ENCODE data around the gene P4HB. TPM values are rescaled to one million over a fixed set of nuclear protein-coding genes. Genes with fewer than 3 reads are reported as not detected.
A peak's percentile ranks its signal among the peaks of the same experiment; 100 is the strongest.

The P4HB gene
- total and polyA plus RNA-seq, 10 of the 15 experiments (the other 5 are each of a cell fraction or from before 2014, with no cell fraction given), result 4.7 to 549 (median 361) TPM

- TF ChIP-seq POLR2A (IDR thresholded peaks at IDR 0.05; ENCODE audit: low read depth, low read length), result peak; percentile 30; the same call in 1 of the 2 replicates
- peak; percentile 36; the same call in 1 of the 2 replicates for TF ChIP-seq POLR2AphosphoS5 (IDR thresholded peaks at IDR 0.05; ENCODE audit: low read length)
- TF ChIP-seq SREBF2 (IDR thresholded peaks at IDR 0.05; ENCODE audit: low read length), result no peak
- no peaks in the 10 kb centered on the region for H4K20me1 ChIP-seq (ENCODE audit: control insufficient read depth, insufficient read depth)
- BruUV-seq (replicated peaks), result no TSS peak
- peaks cover 43 to 46% of the 10 kb centered on the region in 2 experiments for H3K36me3 ChIP-seq (ENCODE audit: control insufficient read depth in 2 of 2, insufficient read depth in 2 of 2, low read length in 1 of 2)
- no peak overlapping the region for H3K4me3 ChIP-seq
- H3K27ac ChIP-seq (ENCODE audit: control insufficient read depth, insufficient read depth), result no peak overlapping the region
- in situ Hi-C loops (cut with MboI) (no loop called here), intact Hi-C loops (cut with micrococcal nuclease; ENCODE audit: unreplicated experiment) (no loop called here)
- no peaks in the 10 kb centered on the region for H3K4me1 ChIP-seq (ENCODE audit: control insufficient read depth, insufficient read depth, low read length)
- 97% methylated on average over 12 of the region's 12 CpGs for WGBS (ENCODE audit: insufficient coverage, insufficient replicate concordance, low lambda C conversion rate, missing lambda C conversion rate)
- no peaks in the 10 kb centered on the region for H3K27me3 ChIP-seq (replicated peaks in 1 of 2; ENCODE audit: control insufficient read depth in 2 of 2, insufficient read depth in 2 of 2, low read length in 1 of 2)
- DNase-seq (ENCODE audit: low read depth, low spot score) (no peak), ATAC-seq (no peak), FAIRE-seq (no peak)
- H3K9ac ChIP-seq (ENCODE audit: control insufficient read depth, insufficient read depth, low read length), result no peak overlapping the region
- no peak overlapping the region for H2AFZ ChIP-seq (ENCODE audit: control insufficient read depth, low read depth, low read length)
- no peak overlapping the region for H3K4me2 ChIP-seq (ENCODE audit: control insufficient read depth, insufficient read depth)
- no peaks in the 10 kb centered on the region for H3K9me3 ChIP-seq (replicated peaks; ENCODE audit: control insufficient read depth, insufficient read depth, low read length)
- RAD21 ChIA-PET (ENCODE audit: unreplicated experiment), result no interaction called here
- H3K79me2 ChIP-seq (ENCODE audit: control insufficient read depth, insufficient read depth, low read length), result no peaks in the 10 kb centered on the region; the same call in 1 of the 2 replicates
- CTCF ChIA-PET, result interaction anchor here (1.8 kb wide), 1 partner anchor 169 kb away, joined by 3 read pairs; no protein-coding TSS in a partner anchor
- POLR2A ChIA-PET, result no interaction called here
- SMC1A ChIA-PET (ENCODE audit: uncharacterized antibody, unreplicated experiment), result no interaction called here
Observed at GRCh38 chr17:81849457-81849856, 10.9 kb downstream of the P4HB start.

- CTCF ChIA-PET, result interaction anchor here (0.7 kb wide), 1 partner anchor 23 kb away, joined by 3 read pairs; no protein-coding TSS in a partner anchor
- ATAC-seq (no peak), DNase-seq (ENCODE audit: low read depth, low spot score) (no peak), FAIRE-seq (no peak)
- Histone ChIP-seq H3K4me2 (ENCODE audit: control insufficient read depth, insufficient read depth) (no peak overlapping the region), H3K9ac (ENCODE audit: control insufficient read depth, insufficient read depth, low read length) (no peak overlapping the region), H3K4me3 (no peak overlapping the region), H3K4me1 (ENCODE audit: control insufficient read depth, insufficient read depth, low read length) (no peaks in the 10 kb centered on the region), H3K9me3 (replicated peaks; ENCODE audit: control insufficient read depth, insufficient read depth, low read length) (no peaks in the 10 kb centered on the region), H3K27ac (ENCODE audit: control insufficient read depth, insufficient read depth) (no peak overlapping the region), H2AFZ (ENCODE audit: control insufficient read depth, low read depth, low read length) (no peak overlapping the region), H3K36me3 (ENCODE audit: control insufficient read depth in 2 of 2, insufficient read depth in 2 of 2, low read length in 1 of 2) (peaks cover 34 to 46% of the 10 kb centered on the region in 2 experiments), H3K27me3 (replicated peaks in 1 of 2; ENCODE audit: control insufficient read depth in 2 of 2, insufficient read depth in 2 of 2, low read length in 1 of 2) (no peaks in the 10 kb centered on the region), H4K20me1 (ENCODE audit: control insufficient read depth, insufficient read depth) (no peaks in the 10 kb centered on the region), H3K79me2 (ENCODE audit: control insufficient read depth, insufficient read depth, low read length) (no peaks in the 10 kb centered on the region; the same call in 1 of the 2 replicates)
- TSS peak; percentile 8 for BruUV-seq (replicated peaks)
- RAD21 ChIA-PET (ENCODE audit: unreplicated experiment), result no interaction called here
- intact Hi-C loops (cut with micrococcal nuclease; ENCODE audit: unreplicated experiment), result no loop called here
- POLR2A ChIA-PET, result interaction anchor here (0.6 kb wide), 1 partner anchor 202 kb away, joined by 3 read pairs; no protein-coding TSS in a partner anchor
- SMC1A ChIA-PET (ENCODE audit: uncharacterized antibody, unreplicated experiment), result no interaction called here
- 96% methylated on average over 24 of the region's 24 CpGs for WGBS (ENCODE audit: insufficient coverage, insufficient replicate concordance, low lambda C conversion rate, missing lambda C conversion rate)
- TF ChIP-seq FOXM1 (IDR thresholded peaks at IDR 0.05; ENCODE audit: low read depth, low read length) (no peak), POLR2A (IDR thresholded peaks at IDR 0.05; ENCODE audit: low read depth, low read length) (peak; percentile 58), MLLT1 (IDR thresholded peaks at IDR 0.05) (no peak)
- in situ Hi-C loops (cut with MboI), result no loop called here
Observed at GRCh38 chr17:81846743-81847689, 13.3 kb downstream of the P4HB start.
